CD4-positive, alpha-beta memory T cell (primary cell): ENCODE results near the gene RBM17. TPM values are rescaled to one million over a fixed set of nuclear protein-coding genes. Genes with fewer than 3 reads are reported as not detected.
A peak's percentile ranks its signal among the peaks of the same experiment; 100 is the strongest.
"Not testable (repeated sequence)": the region's sequence is repeated elsewhere in the genome, so short reads cannot be mapped to it uniquely, and the experiment has no call there.

ENCODE experiments used
- CTCF ChIA-PET: fragments of 350-600 bp; sonication (Branson Sonifier 250); formaldehyde crosslinking; loops from one replicate; lab custom pipeline; 2021; ENCODE audit warnings: inconsistent platforms; ENCODE audit not compliant: partially characterized antibody; lab: Charles Lee
- POLR2A ChIA-PET: fragments of 350-600 bp; sonication (Branson Sonifier 250); formaldehyde crosslinking; loops from one replicate; lab custom pipeline; 2021; ENCODE audit not compliant: partially characterized antibody; lab: Charles Lee
- DNase-seq, 5 donors: peaks; one replicate each; pipeline versions ENCODE4 v3.0.0 to v3.0.0-alpha.2; 2020 to 2022; ENCODE audit warnings: mixed read lengths in 1 of 5
- H3K27ac ChIP-seq: one replicate; pipeline ENCODE4 v1.7.0; 2013; ENCODE audit warnings: low read depth, low read length
- H3K27me3 ChIP-seq: 2 replicates; pipeline ENCODE4 v1.7.0; 2013; ENCODE audit warnings: mild to moderate bottlenecking, low read length, moderate library complexity; ENCODE audit not compliant: insufficient read depth
- H3K36me3 ChIP-seq: 2 replicates; pipeline ENCODE4 v1.7.0; 2013; ENCODE audit warnings: mild to moderate bottlenecking, low read length, moderate library complexity; ENCODE audit not compliant: insufficient read depth
- H3K4me1 ChIP-seq: 2 replicates; pipeline ENCODE4 v1.7.0; 2013; ENCODE audit warnings: mild to moderate bottlenecking, low read length, moderate library complexity; ENCODE audit not compliant: insufficient read depth
- H3K4me3 ChIP-seq, 2 donors: one replicate each; pipeline ENCODE4 v1.7.0; 2013; ENCODE audit warnings: low read length in 2 of 2, mild to moderate bottlenecking in 1 of 2
- H3K9me3 ChIP-seq, 2 donors: one replicate each; pipeline ENCODE4 v1.7.0; 2013; ENCODE audit warnings: low read length in 2 of 2, control low read depth in 1 of 2; ENCODE audit not compliant: control insufficient read depth in 1 of 2
- H3K27ac Mint-ChIP-seq, 7 donors: one replicate each; pipeline ENCODE4 v1.8.0; 2020 to 2021; ENCODE audit warnings: mixed read lengths in 7 of 7, mild to moderate bottlenecking in 6 of 7, inconsistent platforms in 3 of 7, moderate library complexity in 3 of 7
- H3K27me3 Mint-ChIP-seq, 2 donors: one replicate each; pipeline ENCODE4 v1.8.0; 2020 to 2021; ENCODE audit warnings: mixed read lengths in 2 of 2
- H3K36me3 Mint-ChIP-seq, 2 donors: one replicate each; pipeline ENCODE4 v1.8.0; 2020 to 2021; ENCODE audit warnings: mixed read lengths in 2 of 2, inconsistent platforms in 1 of 2, mild to moderate bottlenecking in 1 of 2
- H3K4me1 Mint-ChIP-seq, 4 donors: one replicate each; pipeline ENCODE4 v1.8.0; 2020 to 2021; ENCODE audit warnings: mixed read lengths in 4 of 4, mild to moderate bottlenecking in 1 of 4
- H3K4me3 Mint-ChIP-seq, 8 donors: one replicate each; pipeline ENCODE4 v1.8.0; 2020 to 2021; ENCODE audit warnings: mixed read lengths in 8 of 8, mild to moderate bottlenecking in 7 of 8, moderate library complexity in 6 of 8, inconsistent platforms in 3 of 8
- H3K9me3 Mint-ChIP-seq, 8 donors: one replicate each; pipeline ENCODE4 v1.8.0; 2020 to 2021; ENCODE audit warnings: mixed read lengths in 8 of 8, mild to moderate bottlenecking in 5 of 8, inconsistent platforms in 3 of 8, moderate library complexity in 1 of 8
- intact Hi-C: fragments of 100-400 bp; cut with micrococcal nuclease; formaldehyde crosslinking; loops from one replicate; pipeline ENCODE4 v1.15.1; 2023
- polyA plus RNA-seq, 2 donors: library from polyadenylated mRNA; unstranded; fragments of 300-500 nt; fragmentation: Illumina TruSeq; gene quantifications; one replicate each; pipeline ENCODE4 v1.2.3, GENCODE V29; 2021
- total RNA-seq, 2 experiments: library from RNA; stranded (reverse); gene quantifications; one replicate each; pipeline ENCODE4 v1.2.3, GENCODE V29; 2021

Gene RBM17
- total and polyA plus RNA-seq, 4 experiments from 2014 or later: 46.3 to 125 (median 110) TPM

GRCh38 chr10:6103591-6103990, 14.8 kb downstream of the RBM17 start:
- no peak for DNase-seq
- Histone ChIP-seq H3K4me1 (peaks cover 7% of the 10 kb centered on the region), H3K9me3 (no peaks in the 10 kb centered on the region), H3K4me3 (no peak overlapping the region), H3K27ac (no peak overlapping the region), H3K36me3 (peaks cover 56% of the 10 kb centered on the region), H3K27me3 (no peaks in the 10 kb centered on the region)
- CTCF ChIA-PET: interaction anchor here (8.7 kb wide), 1 partner anchor 46 kb away, joined by 106 read pairs; no protein-coding TSS in a partner anchor
- no peaks in the 10 kb centered on the region for H3K9me3 Mint-ChIP-seq
- H3K36me3 Mint-ChIP-seq: peaks cover 47 to 79% of the 10 kb centered on the region in 2 donors
- no peak overlapping the region for H3K4me3 Mint-ChIP-seq
- POLR2A ChIA-PET: no interaction called here
- peaks cover 13 to 24% (median 18%) of the 10 kb centered on the region in 4 donors for H3K4me1 Mint-ChIP-seq
- no peaks in the 10 kb centered on the region for H3K27me3 Mint-ChIP-seq
- intact Hi-C loops: no loop called here
- peak overlapping the region in 4 of 7 donors; percentile 14 to 83 (median 62) for H3K27ac Mint-ChIP-seq

- H3K36me3 ChIP-seq: peaks cover 59% of the 10 kb centered on the region
- ChIA-PET POLR2A (interaction anchor here (1.2 kb wide), 1 partner anchor 44 kb away, joined by 3 read pairs; no protein-coding TSS in a partner anchor), CTCF (interaction anchor here (1.8 to 8.7 kb wide), 5 partner anchors 30 to 298 kb away, joined by 10 to 127 read pairs (median 12); partner anchors contain the start of gene PFKFB3)
- H3K36me3 Mint-ChIP-seq: peaks cover 52 to 81% of the 10 kb centered on the region in 2 donors
- not testable (repeated sequence) for H3K27ac ChIP-seq, H3K4me3 Mint-ChIP-seq, DNase-seq, H3K9me3 ChIP-seq, H3K27ac Mint-ChIP-seq, H3K4me3 ChIP-seq, H3K27me3 ChIP-seq, H3K9me3 Mint-ChIP-seq, H3K27me3 Mint-ChIP-seq
- peaks cover 28% of the 10 kb centered on the region for H3K4me1 ChIP-seq
- peaks cover 31 to 51% (median 38%) of the 10 kb centered on the region in 4 donors for H3K4me1 Mint-ChIP-seq
- intact Hi-C loops: loop anchor here (5.0 kb wide), 1 partner anchor 570 kb away; no protein-coding TSS in a partner anchor
Measured at GRCh38 chr10:6107616-6108015, 18.8 kb downstream of the RBM17 start.

GRCh38 chr10:6108072-6108471, 19.2 kb downstream of the RBM17 start:
- H3K4me3 Mint-ChIP-seq: peak overlapping the region in 2 of 8 donors; percentile 17 to 29
- no peak for DNase-seq
- peaks cover 31 to 55% (median 38%) of the 10 kb centered on the region in 4 donors for H3K4me1 Mint-ChIP-seq
- intact Hi-C loops: loop anchor here (5.0 kb wide), 1 partner anchor 569 kb away; no protein-coding TSS in a partner anchor
- no peak overlapping the region for H3K27ac ChIP-seq
- peak overlapping the region; percentile 19 to 93 (median 58) for H3K27ac Mint-ChIP-seq
- peaks cover 59% of the 10 kb centered on the region for H3K36me3 ChIP-seq
- H3K9me3 ChIP-seq: no peaks in the 10 kb centered on the region
- no peaks in the 10 kb centered on the region for H3K27me3 Mint-ChIP-seq
- ChIA-PET POLR2A (interaction anchor here (1.2 to 1.3 kb wide), 2 partner anchors 94 to 294 kb away, joined by 4 to 6 read pairs; partner anchors contain the start of gene PFKFB3), CTCF (interaction anchor here (0.7 to 8.7 kb wide), 7 partner anchors 29 to 302 kb away, joined by 3 to 127 read pairs (median 11); partner anchors contain the start of gene PFKFB3)
- H3K4me1 ChIP-seq: peaks cover 28% of the 10 kb centered on the region
- no peaks in the 10 kb centered on the region for H3K27me3 ChIP-seq
- H3K36me3 Mint-ChIP-seq: peaks cover 54 to 81% of the 10 kb centered on the region in 2 donors
- no peak overlapping the region for H3K4me3 ChIP-seq
- H3K9me3 Mint-ChIP-seq: no peaks in the 10 kb centered on the region

GRCh38 chr10:6108631-6109443, 20.0 kb downstream of the RBM17 start:
- Histone ChIP-seq H3K9me3 (no peaks in the 10 kb centered on the region), H3K36me3 (peaks cover 62% of the 10 kb centered on the region), H3K4me1 (peaks cover 28% of the 10 kb centered on the region), H3K27me3 (no peaks in the 10 kb centered on the region), H3K4me3 (no peak overlapping the region), H3K27ac (peak overlapping the region; percentile 45)
- ChIA-PET POLR2A (interaction anchor here (0.6 to 1.3 kb wide), 3 partner anchors 22 to 293 kb away, joined by 3 to 6 read pairs (median 4); partner anchors contain the start of gene PFKFB3), CTCF (interaction anchor here (0.7 to 8.7 kb wide), 8 partner anchors 15 to 301 kb away, joined by 3 to 127 read pairs (median 7); partner anchors contain the start of gene PFKFB3)
- intact Hi-C loops: loop anchor here (1.0 to 5.0 kb wide), 6 partner anchors 42 to 568 kb away; partner anchors contain the start of gene PFKFB3
- Mint-ChIP-seq H3K27ac (peak overlapping the region; percentile 43 to 95 (median 91)), H3K4me3 (peak overlapping the region in 7 of 8 donors; percentile 67 to 85 (median 75)), H3K9me3 (no peaks in the 10 kb centered on the region), H3K4me1 (peaks cover 29 to 54% (median 36%) of the 10 kb centered on the region in 4 donors), H3K27me3 (no peaks in the 10 kb centered on the region), H3K36me3 (peaks cover 58 to 84% of the 10 kb centered on the region in 2 donors)
- DNase-seq: peak; percentile 57 to 69 (median 65)

DNA sequence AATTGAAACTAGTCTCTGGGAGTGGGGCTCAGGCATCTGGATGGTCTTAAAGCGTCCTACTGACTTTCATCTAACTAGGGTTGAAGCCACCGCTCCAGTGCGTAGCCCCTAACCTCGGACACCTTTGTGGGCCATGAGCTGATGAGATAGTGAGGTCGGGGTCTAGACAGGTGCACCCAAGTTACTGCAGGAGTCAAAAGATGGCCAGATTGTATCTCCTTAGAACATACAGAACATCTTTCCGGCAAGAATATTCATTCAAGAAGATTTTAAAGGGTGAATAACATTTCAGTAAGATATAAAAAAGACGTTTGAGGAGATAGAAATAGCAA, 20.6 kb downstream of the RBM17 start:
- intact Hi-C loops: loop anchor here (1.0 to 5.0 kb wide), 6 partner anchors 42 to 568 kb away; partner anchors contain the start of gene PFKFB3
- Histone ChIP-seq H3K27me3 (no peaks in the 10 kb centered on the region), H3K27ac (peak overlapping the region; percentile 45), H3K4me1 (peaks cover 28% of the 10 kb centered on the region), H3K4me3 (no peak overlapping the region), H3K36me3 (peaks cover 62% of the 10 kb centered on the region), H3K9me3 (no peaks in the 10 kb centered on the region)
- Mint-ChIP-seq H3K27me3 (no peaks in the 10 kb centered on the region), H3K27ac (peak overlapping the region; percentile 43 to 92 (median 85)), H3K4me3 (peak overlapping the region; percentile 69 to 85 (median 80)), H3K4me1 (peaks cover 27 to 49% (median 34%) of the 10 kb centered on the region in 4 donors), H3K9me3 (no peaks in the 10 kb centered on the region), H3K36me3 (peaks cover 64 to 84% of the 10 kb centered on the region in 2 donors)
- peak in 2 of 5 donors; percentile 42 to 55 for DNase-seq
- ChIA-PET CTCF (interaction anchor here (1.1 to 8.7 kb wide), 7 partner anchors 14 to 297 kb away, joined by 3 to 127 read pairs (median 25); partner anchors contain the start of gene PFKFB3), POLR2A (interaction anchor here (1.2 to 1.7 kb wide), 3 partner anchors 64 to 93 kb away, joined by 4 to 7 read pairs (median 4); partner anchors contain the start of gene PFKFB3)

- peaks cover 26 to 49% (median 36%) of the 10 kb centered on the region in 4 donors for H3K4me1 Mint-ChIP-seq
- no peaks in the 10 kb centered on the region for H3K9me3 Mint-ChIP-seq
- H3K27ac Mint-ChIP-seq: peak overlapping the region; percentile 43 to 92 (median 85)
- Histone ChIP-seq H3K27me3 (no peaks in the 10 kb centered on the region), H3K4me3 (no peak overlapping the region), H3K36me3 (peaks cover 63% of the 10 kb centered on the region), H3K27ac (peak overlapping the region; percentile 45), H3K4me1 (peaks cover 28% of the 10 kb centered on the region), H3K9me3 (no peaks in the 10 kb centered on the region)
- no peak for DNase-seq
- ChIA-PET CTCF (interaction anchor here (0.6 to 8.7 kb wide), 15 partner anchors 11 to 323 kb away, joined by 3 to 127 read pairs (median 4); partner anchors contain the start of gene PFKFB3), POLR2A (interaction anchor here (0.6 to 1.7 kb wide), 4 partner anchors 34 to 92 kb away, joined by 3 to 7 read pairs (median 4); partner anchors contain the start of gene PFKFB3)
- no peaks in the 10 kb centered on the region for H3K27me3 Mint-ChIP-seq
- H3K36me3 Mint-ChIP-seq: peaks cover 64 to 84% of the 10 kb centered on the region in 2 donors
- intact Hi-C loops: no loop called here
- H3K4me3 Mint-ChIP-seq: peak overlapping the region; percentile 69 to 85 (median 80)
Measured at GRCh38 chr10:6110136-6110535, 21.3 kb downstream of the RBM17 start.
